DOHH2 (cell line): Measurements from ENCODE around the gene HECW1.

Experiments
- H3F3A ChIP-seq: fragments of 200-600 bp; sonication (generic), shearing (Covaris generic); 2 replicates; pipeline ENCODE4 v1.6.0; 2016; ENCODE audit warnings: antibody characterized with exemption, mild to moderate bottlenecking; ENCODE audit not compliant: control insufficient read depth, insufficient read depth
- H3K27ac ChIP-seq: fragments of 200-600 bp; sonication (generic); 2 replicates; pipeline ENCODE4 v1.5.1; 2014; ENCODE audit warnings: low read depth, mild to moderate bottlenecking, low read length, moderate library complexity
- H3K27me3 ChIP-seq: fragments of 200-600 bp; sonication (generic); 2 replicates; pipeline ENCODE4 v1.6.1; 2014; ENCODE audit warnings: mild to moderate bottlenecking, low read length, mixed read lengths; ENCODE audit not compliant: control insufficient read depth
- H3K36me3 ChIP-seq: fragments of 200-600 bp; sonication (generic); 2 replicates; pipeline ENCODE4 v1.6.1; 2014; ENCODE audit warnings: mild to moderate bottlenecking, low read length, moderate library complexity, mixed read lengths; ENCODE audit not compliant: control insufficient read depth
- H3K4me1 ChIP-seq: fragments of 200-600 bp; sonication (generic); 2 replicates; pipeline ENCODE4 v1.6.1; 2014; ENCODE audit warnings: mild to moderate bottlenecking, low read length, mixed read lengths; ENCODE audit not compliant: control insufficient read depth
- H3K4me2 ChIP-seq: fragments of 200-600 bp; sonication (generic); 2 replicates; pipeline ENCODE4 v1.6.0; 2014; ENCODE audit warnings: mild to moderate bottlenecking, low read length, moderate library complexity
- H3K4me3 ChIP-seq: fragments of 200-600 bp; sonication (generic); 2 replicates; pipeline ENCODE4 v1.5.1; 2014; ENCODE audit warnings: mild to moderate bottlenecking, low read length, mixed read lengths
- H3K79me2 ChIP-seq: fragments of 200-600 bp; sonication (generic); 2 replicates; pipeline ENCODE4 v1.6.1; 2014; ENCODE audit warnings: mild to moderate bottlenecking, low read length, mixed read lengths; ENCODE audit not compliant: control insufficient read depth
- H3K9me2 ChIP-seq: fragments of 200-600 bp; sonication (generic); replicated peaks from 2 replicates; pipeline ENCODE4 v1.6.1; 2014; ENCODE audit warnings: mild to moderate bottlenecking, low read length, mixed read lengths; ENCODE audit not compliant: control insufficient read depth
- H3K9me3 ChIP-seq: fragments of 200-600 bp; sonication (generic); 2 replicates; pipeline ENCODE4 v1.6.1; 2014; ENCODE audit warnings: antibody characterized with exemption, low read length, mixed read lengths; ENCODE audit not compliant: control insufficient read depth, insufficient read depth
- H4K20me1 ChIP-seq: fragments of 200-600 bp; sonication (generic); 2 replicates; pipeline ENCODE4 v1.6.0; 2014; ENCODE audit warnings: low read depth, mild to moderate bottlenecking, antibody characterized with exemption, low read length, moderate library complexity; ENCODE audit not compliant: control insufficient read depth, insufficient read depth
- CTCF ChIP-seq: fragments of 200-600 bp; sonication (generic); IDR thresholded peaks from one replicate; pipeline ENCODE4 v1.5.1; 2014; ENCODE audit warnings: antibody characterized with exemption, mild to moderate bottlenecking, low read depth, low read length; ENCODE audit not compliant: poor library complexity, severe bottlenecking
- EZH2phosphoT487 ChIP-seq: fragments of 200-600 bp; sonication (generic); IDR thresholded peaks from 2 replicates; pipeline ENCODE4 v1.6.1; 2017; ENCODE audit warnings: borderline replicate concordance, mild to moderate bottlenecking, antibody characterized with exemption, low read length, moderate library complexity, mixed read lengths

Gene HECW1

GRCh38 chr7:43307522-43307921 is 195.1 kb downstream of the HECW1 start:
- Histone ChIP-seq H3K27me3 (no peaks in the 10 kb centered on the region; the same call in 1 of the 2 replicates), H3K9me3 (no peaks in the 10 kb centered on the region), H3K27ac (no peak overlapping the region), H3K4me2 (no peak overlapping the region), H3K36me3 (no peaks in the 10 kb centered on the region), H3F3A (no peaks in the 10 kb centered on the region), H4K20me1 (no peaks in the 10 kb centered on the region), H3K4me1 (no peaks in the 10 kb centered on the region), H3K4me3 (no peak overlapping the region), H3K9me2 (no peaks in the 10 kb centered on the region), H3K79me2 (no peaks in the 10 kb centered on the region)
- TF ChIP-seq CTCF (no peak), EZH2phosphoT487 (no peak)

- Histone ChIP-seq H3K4me1 (no peaks in the 10 kb centered on the region), H3K9me3 (no peaks in the 10 kb centered on the region), H3K79me2 (no peaks in the 10 kb centered on the region), H3K27ac (no peak overlapping the region), H3K9me2 (no peaks in the 10 kb centered on the region), H3K27me3 (peaks cover 3% of the 10 kb centered on the region), H3F3A (no peaks in the 10 kb centered on the region), H3K4me2 (no peak overlapping the region), H4K20me1 (no peaks in the 10 kb centered on the region), H3K4me3 (no peak overlapping the region), H3K36me3 (no peaks in the 10 kb centered on the region)
- TF ChIP-seq CTCF (no peak), EZH2phosphoT487 (no peak)
These were observed 196.7 kb downstream of the HECW1 start for GRCh38 chr7:43308913-43309705.

DNA sequence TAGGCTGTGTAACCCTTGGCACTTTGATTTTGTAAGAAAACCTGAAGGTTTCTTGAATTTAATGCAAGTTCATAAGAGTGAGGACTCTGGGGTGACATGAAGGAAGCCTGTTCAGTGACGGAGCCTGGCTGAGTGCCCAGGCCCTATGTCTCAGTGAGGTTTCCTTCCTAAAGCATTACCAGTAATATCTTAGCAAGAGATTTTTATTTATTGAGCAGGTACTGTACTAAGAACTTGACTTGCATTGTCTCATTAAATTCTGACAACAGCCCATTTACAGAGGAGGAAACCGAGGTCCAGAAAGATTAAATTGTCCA is 197.2 kb downstream of the HECW1 start:
- H4K20me1 ChIP-seq, result no peaks in the 10 kb centered on the region
- H3K9me2 ChIP-seq, result no peaks in the 10 kb centered on the region
- no peaks in the 10 kb centered on the region for H3K4me1 ChIP-seq
- no peak overlapping the region for H3K27ac ChIP-seq
- no peaks in the 10 kb centered on the region for H3F3A ChIP-seq
- H3K36me3 ChIP-seq, result no peaks in the 10 kb centered on the region
- no peaks in the 10 kb centered on the region for H3K9me3 ChIP-seq
- H3K79me2 ChIP-seq, result no peaks in the 10 kb centered on the region
- H3K4me2 ChIP-seq, result no peak overlapping the region
- TF ChIP-seq EZH2phosphoT487 (no peak), CTCF (no peak)
- H3K4me3 ChIP-seq, result no peak overlapping the region
- H3K27me3 ChIP-seq, result peaks cover 9% of the 10 kb centered on the region
